ENCODE measurements around the gene HS3ST6.
"Not testable (repeated sequence)": the region's sequence is repeated elsewhere in the genome, so short reads cannot be mapped to it uniquely, and the experiment has no call there.

HS3ST6 gene

DNA sequence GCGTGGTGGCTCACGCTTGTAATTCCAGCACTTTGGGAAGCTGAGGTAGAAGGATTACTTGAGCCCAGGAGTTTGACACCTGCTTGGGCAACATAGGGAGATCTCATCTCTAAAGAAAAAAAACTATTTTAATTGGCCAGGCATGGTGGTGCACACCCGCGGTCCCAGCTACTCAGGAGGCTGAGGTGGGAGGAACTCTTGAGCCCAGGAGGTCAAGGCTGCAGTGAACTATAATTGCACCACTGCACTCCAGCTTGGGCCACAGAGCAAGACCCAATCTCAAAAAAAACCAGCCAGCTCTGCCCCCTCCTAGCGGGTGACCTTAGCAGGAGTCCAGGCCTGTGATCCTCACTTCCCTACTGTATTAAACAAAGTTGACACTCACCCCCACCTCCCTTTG is 5.9 kb upstream of the HS3ST6 start:
- DNase-seq: no peak

DNA sequence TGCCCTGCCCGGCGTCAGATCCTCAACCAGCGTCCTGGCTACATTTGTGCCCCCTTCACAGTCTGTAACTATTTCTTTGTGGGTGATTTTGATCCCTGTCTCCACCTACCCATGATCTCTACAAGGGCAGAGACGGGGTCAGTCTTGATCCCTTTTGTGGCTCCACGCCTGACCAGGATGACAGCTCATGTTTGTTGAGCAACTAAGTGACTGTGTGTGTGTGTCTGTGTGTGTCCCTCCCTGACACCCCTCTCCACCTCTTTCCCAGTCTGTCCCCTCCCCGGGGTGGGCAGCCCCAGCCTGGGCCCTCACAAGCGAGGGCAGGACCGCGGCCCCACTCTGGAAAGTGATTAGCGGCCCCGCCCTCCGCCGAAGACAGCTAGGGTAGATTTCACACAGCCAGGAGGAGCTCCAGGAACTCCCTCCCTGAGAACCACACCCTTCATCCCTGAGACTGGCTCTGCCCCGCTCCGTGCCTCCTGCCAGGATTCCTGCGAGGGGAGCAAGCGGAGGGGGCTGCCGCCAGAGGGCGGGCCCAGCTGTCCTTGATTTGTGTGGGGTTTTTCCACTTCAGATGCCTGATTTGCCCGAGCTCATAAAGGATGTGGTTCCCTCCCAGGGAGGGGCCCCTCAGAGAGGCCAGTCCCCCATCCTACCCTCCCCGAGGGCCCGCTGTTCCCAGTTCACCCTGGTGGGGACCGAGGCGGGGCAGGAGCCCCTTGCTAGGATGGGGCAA is 5.3 kb upstream of the HS3ST6 start:
- DNase-seq: no peak

GRCh38 chr16:1922357-1922756 is 4.1 kb upstream of the HS3ST6 start:
- DNase-seq: no peak

DNA sequence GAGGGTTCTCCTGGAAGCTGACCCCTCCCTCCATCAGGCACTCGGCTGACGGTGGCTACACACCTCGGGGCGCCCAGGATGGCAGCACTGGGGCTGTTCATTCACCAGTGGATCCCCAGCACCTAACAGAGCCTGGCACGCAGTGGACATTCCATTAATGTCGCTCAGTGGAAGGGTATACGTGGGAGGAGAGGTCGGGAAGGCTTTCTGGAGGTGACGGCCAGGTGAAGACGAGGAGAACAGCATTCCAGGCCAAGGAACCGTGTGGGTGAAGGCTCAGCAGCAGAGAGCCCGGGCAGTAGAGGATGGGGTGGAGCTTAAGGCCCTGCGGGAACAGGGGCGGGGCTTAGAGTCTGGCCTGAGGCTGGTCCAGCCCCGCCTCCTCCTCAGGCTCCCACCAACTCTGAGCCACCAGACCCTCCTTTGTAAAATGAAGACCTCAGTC is 2.5 kb upstream of the HS3ST6 start:
- DNase-seq: peak in 1 of 2 experiments; percentile 10

DNA sequence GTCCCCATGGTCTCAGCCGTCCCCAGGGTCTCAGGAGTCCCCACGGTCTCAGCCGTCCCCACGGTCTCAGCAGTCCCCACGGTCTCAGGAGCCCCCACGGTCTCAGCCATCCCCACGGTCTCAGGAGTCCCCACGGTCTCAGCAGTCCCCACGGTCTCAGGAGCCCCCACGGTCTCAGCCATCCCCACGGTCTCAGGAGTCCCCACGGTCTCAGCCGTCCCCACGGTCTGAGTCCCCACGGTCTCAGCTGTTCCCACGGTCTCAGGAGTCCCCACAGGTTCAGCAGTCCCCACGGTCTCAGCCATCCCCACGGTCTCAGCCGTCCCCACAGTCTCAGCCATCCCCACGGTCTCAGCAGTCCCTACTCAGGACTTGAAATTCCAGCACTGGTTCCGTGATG is 1.9 kb upstream of the HS3ST6 start:
- not testable (repeated sequence) for DNase-seq

GRCh38 chr16:1919327-1919998 is 1.2 kb upstream of the HS3ST6 start:
- no peak for DNase-seq

DNA sequence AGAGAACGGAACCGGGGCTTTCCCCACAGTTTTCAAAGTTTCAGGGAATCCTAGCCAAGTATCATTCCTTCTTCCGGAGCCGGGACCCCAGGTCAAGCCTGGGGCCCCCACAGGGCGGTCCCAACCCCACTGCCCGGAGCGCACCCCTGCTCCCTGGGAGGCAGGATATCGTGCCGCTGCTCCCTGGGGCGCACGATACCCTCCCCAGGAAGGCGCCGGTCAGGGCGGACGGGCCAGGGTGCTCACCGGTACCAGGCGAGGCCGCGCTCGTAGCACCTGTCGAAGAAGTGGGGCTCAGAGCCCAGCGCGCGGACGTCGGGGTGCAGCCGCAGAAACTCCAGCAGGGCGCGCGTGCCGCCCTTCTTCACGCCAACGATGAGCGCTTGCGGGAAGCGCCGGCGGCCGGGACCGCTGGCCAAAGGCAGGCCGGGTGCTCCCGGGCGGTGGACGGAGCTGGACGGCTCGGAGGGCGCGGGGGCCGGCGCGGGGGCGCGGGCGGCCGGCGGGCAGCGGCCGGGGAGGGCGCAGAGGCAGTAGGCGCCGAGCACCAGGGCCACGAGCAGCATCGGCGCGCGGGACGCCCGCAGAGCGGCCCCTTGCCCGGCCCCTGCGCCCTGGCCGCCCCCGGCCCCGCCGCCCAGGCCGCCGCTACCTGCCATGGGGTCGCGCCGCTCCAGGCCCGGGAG is 407 bp downstream of the HS3ST6 start:
- no peak for DNase-seq

- DNase-seq: no peak
Measured at GRCh38 chr16:1917056-1917664, 1.1 kb downstream of the HS3ST6 start.

DNA sequence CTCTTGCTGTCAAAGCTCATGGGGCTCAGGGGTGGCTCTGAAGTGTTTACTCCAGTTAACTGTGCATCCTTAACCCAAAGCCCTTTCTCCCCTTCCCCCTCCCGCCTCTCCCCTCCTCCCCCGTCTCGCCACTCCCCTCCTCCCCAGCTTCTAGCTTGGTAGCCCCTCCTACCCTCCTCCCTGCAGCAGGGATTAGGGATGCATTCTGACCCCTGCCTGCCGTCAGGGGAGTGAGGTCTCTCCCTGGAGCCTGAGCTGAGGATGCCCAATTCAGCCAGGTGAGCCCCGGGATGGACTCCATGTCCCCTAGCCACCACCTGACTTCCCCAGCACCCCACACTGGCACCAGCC is 1.6 kb downstream of the HS3ST6 start:
- DNase-seq: no peak

DNA sequence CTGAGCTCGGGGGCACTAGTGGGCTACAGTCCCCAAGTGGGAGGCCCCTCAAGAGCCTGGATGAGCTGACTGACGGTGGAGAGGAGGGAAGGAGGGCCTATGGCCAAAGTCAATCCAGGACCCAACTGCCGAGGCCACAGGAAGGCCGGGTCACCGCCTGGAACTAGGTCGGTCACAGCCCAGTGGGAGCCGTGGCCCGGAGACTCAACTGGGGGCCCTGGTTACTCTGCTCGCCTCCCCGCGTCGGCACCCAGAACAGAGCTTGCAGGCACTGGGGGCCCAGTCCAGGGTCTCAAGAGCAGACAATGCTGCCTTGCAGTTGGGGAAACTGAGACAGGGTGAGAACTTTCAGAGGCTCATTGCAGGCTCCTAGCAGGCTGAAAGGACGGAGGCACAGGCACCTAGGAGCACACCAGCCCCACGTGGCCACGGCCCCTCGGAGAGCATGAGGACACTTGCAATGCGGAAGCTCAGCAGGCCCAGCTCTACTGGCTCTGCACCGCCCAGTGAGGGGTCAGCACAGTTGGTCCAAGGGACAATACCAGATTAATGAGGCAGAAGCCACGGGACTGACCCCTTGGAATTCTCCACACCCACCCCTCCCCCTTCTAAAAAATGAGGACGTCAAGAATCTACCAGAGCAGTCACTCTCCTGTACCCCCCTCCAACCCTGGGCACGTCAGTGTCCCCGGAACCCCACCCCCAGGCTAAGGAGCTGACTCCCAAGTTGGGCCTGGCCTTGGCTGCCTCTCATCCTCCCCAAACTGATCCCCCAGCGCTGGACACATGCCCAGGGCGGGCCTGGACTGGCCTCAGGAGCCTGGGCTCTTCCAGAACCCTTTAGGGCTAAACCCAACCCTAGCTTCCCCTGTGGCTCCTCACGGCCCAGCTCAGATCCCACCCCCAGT is 2.2 kb downstream of the HS3ST6 start:
- DNase-seq: no peak

DNA sequence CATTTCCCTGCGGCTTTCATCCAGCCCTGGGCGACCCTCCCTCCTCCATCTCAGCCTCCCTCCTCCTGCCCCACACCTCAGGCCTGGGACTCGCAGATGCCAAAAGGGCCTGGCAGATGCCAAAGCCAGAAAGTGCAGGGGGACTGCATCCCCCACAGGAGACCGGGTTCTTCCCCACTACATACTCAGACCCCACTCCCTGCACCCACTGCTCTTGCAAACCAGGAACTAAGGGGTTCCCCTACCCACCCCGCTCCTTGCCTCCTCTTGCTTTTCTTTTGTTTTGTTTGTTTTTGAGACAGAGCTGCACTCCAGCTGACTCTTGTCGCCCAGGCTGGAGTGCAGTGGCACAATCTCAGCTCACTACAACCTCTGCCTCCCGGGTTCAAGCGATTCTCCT is 3.2 kb downstream of the HS3ST6 start:
- DNase-seq: no peak

- DNase-seq: no peak
Measured at GRCh38 chr16:1914084-1914608, 4.1 kb downstream of the HS3ST6 start.

GRCh38 chr16:1913327-1914083 is 4.7 kb downstream of the HS3ST6 start:
- no peak for DNase-seq

DNA sequence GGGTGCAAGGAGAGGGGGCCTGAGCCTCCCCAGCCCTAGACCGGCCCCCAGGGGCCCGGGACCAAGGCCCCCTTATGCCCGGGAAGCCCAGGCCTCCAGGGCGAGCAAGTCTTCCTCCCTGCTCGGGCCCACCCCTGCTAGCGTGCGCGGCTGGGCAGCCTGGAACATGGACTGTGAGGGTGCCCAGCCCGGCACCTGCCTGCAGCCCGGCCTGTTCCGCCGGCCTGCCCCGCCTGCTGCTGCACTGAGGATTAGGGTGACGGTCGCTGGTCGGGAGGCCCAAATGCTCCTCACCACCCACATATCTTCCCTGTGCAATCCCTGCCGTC is 6.0 kb downstream of the HS3ST6 start:
- no peak for DNase-seq

DNA sequence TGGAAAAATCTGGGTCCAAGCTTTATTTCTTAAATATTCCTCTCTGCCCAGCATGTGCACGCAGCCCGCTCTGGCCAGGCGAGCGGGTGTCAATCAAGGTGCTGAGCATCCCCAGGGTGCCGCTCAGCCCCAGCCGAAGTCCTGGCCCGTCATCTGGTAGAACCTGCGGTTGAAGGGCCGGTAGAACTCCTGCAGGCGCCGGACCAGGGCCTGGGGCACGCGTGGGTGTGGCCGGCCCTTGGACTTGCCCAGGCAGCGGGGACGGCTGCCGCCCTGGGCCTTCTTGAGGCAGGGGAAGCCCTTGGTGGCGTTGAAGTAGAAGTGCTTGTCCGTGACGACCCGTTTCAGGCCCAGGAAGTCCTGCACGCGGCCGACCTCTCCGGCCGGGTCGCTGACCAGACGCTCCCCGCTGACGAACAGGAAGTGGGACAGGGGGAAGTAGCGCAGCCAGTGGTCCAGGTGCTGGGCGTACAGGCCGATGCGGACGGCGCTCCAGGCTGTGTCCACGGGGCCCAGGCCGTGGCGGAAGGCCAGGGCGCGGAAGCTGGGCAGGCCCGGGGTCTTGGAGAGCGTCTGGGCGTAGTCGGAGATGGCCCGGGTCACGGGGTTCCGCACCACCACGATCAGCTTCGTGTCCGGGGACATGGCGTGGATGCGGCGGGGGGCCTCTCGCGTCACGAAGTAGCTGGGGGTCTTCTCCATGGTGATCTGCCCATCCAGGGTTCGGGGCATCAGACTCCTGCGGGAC is 6.6 kb downstream of the HS3ST6 start:
- DNase-seq: no peak

DNA sequence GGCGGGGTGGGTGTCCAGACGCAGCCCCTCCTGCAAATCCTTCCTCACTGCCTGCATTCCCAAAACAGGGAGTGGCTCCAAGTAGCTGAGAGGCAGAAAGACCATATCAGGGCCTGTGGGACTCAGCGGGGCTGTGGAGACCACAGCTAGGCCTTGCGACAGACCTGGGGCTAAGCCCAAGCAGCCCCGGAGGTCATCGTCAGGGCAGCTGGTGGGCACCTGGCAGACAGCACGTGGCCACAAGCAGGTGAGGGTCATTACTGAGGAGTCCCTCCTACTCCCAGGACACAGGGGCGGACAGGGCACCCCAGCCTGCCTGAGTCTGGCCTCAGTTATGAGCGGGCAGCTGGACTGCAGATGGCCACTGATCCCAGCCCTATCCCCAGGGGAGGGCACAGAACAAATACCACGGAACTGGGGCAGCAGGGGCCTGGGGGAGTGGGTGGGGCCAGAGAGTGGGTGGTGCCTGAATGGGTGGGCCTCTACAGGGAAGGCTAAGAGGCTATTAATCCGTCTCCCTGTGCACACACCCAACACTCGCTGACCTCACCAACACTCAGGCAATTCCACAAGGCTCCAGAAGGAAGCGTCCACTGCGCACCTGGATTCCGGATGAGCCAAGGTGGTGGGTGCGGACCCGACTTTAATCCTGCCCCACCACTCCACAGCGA is 8.5 kb downstream of the HS3ST6 start:
- no peak for DNase-seq

- no peak for DNase-seq
Measured at GRCh38 chr16:1908983-1909382, 9.2 kb downstream of the HS3ST6 start.

- no peak for DNase-seq
Measured at GRCh38 chr16:1908184-1908583, 10.0 kb downstream of the HS3ST6 start.

DNA sequence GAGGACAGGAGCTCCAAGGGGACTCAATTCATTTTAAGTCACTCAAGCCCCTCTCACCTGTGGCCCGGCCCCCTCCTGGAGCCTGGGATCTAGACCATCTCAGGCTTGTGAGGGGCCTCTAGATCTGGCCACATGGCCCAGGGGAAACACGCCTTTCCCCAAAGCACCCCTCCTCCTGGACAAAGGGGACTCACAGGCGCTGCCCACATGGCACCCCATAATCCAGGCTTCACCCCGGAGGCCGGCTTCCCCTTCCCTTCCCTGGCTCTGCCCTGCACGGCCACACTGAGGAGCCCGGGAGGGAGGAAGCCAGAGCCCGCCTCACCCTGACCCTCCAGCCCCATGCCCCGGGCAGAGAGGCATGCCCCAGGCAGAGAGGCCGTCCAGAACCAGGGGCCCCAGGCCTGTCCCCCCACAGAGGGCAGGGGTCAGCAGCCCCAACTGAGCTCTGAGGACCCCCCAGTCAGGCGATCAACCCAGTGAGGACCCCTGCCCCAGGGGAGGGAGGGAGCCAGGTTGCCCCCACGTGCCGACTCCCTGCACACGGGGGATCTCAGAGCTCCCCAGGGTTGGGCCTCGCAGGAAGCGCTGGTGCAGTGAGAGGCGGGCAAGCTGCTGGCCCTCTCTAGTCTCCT is 10.9 kb downstream of the HS3ST6 start:
- DNase-seq: no peak

- no peak for DNase-seq
Measured at GRCh38 chr16:1906846-1907165, 11.4 kb downstream of the HS3ST6 start.

All from SW 1271 (cell line).